Fibroblast of the aortic adventitia (primary cell): Measurements from ENCODE around the gene LUC7L3. TPM values are rescaled to one million over a fixed set of nuclear protein-coding genes. Genes with fewer than 3 reads are reported as not detected.

Experiments
- DNase-seq: peaks from one replicate; pipeline ENCODE4 v3.0.0-alpha.2; 2010; ENCODE audit warnings: low read depth
- H3K4me3 ChIP-seq: 2 replicates; pipeline ENCODE4 v1.5.1; 2011; ENCODE audit warnings: low read depth, mild to moderate bottlenecking, control low read depth, low read length, moderate library complexity
- total RNA-seq: library from RNA; depleted of rRNA; stranded (reverse); fragments of >200 nt; gene quantifications from 2 replicates; pipeline ENCODE4 v1.2.3, GENCODE V29; 2012; ENCODE audit warnings: low replicate concordance
- TF ChIP-seq, protein P1 (sequence below): IDR thresholded peaks from 2 replicates; pipeline ENCODE4 v1.5.1; 2011; ENCODE audit warnings: mild to moderate bottlenecking, low read length, control low read depth, inconsistent platforms; ENCODE audit not compliant: insufficient read depth

LUC7L3 gene
- total RNA-seq, 1 donor, result 30.2 TPM

GRCh38 chr17:50731575-50732460 lies 12.4 kb downstream of the LUC7L3 start:
- DNase-seq, result no peak
- no peak overlapping the region for H3K4me3 ChIP-seq
- TF ChIP-seq, protein P1, sequence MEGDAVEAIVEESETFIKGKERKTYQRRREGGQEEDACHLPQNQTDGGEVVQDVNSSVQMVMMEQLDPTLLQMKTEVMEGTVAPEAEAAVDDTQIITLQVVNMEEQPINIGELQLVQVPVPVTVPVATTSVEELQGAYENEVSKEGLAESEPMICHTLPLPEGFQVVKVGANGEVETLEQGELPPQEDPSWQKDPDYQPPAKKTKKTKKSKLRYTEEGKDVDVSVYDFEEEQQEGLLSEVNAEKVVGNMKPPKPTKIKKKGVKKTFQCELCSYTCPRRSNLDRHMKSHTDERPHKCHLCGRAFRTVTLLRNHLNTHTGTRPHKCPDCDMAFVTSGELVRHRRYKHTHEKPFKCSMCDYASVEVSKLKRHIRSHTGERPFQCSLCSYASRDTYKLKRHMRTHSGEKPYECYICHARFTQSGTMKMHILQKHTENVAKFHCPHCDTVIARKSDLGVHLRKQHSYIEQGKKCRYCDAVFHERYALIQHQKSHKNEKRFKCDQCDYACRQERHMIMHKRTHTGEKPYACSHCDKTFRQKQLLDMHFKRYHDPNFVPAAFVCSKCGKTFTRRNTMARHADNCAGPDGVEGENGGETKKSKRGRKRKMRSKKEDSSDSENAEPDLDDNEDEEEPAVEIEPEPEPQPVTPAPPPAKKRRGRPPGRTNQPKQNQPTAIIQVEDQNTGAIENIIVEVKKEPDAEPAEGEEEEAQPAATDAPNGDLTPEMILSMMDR, result no peak

GRCh38 chr17:50735287-50735686 lies 15.9 kb downstream of the LUC7L3 start:
- TF ChIP-seq, protein P1, result no peak
- no peak overlapping the region for H3K4me3 ChIP-seq
- no peak for DNase-seq

DNA sequence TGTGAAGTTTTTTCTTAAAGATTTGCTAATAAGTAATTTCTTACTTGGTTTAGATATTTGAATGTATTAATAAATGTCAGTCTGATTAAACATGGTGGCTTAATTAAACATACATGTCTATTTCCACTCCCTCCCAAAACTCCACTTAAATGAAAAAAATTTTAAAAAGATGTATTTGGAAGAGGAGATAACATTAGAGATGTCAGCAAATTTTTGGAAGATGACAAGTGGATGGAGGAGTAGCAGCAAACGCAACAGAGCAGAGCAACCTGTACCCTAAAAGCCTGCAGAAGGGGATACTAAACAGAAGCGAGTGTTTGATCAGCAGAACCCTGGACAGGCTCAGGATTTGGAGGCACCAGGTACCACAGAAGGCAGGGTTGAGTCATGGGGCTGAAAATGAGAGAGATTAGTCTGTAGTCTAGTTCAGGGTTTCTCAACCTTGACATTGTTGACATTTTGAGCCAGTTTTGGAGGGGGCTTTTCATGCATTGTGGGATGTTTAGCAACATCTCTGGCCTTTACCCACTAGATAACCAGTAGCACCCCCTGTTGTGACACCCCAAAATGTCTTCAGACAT lies 17.8 kb downstream of the LUC7L3 start:
- TF ChIP-seq, protein P1, result no peak
- DNase-seq, result no peak
- H3K4me3 ChIP-seq, result no peak overlapping the region

- TF ChIP-seq, protein P1, result no peak
- H3K4me3 ChIP-seq, result no peak overlapping the region
- no peak for DNase-seq
Observed at GRCh38 chr17:50739098-50739497, 19.7 kb downstream of the LUC7L3 start.

GRCh38 chr17:50745631-50746030 lies 26.2 kb downstream of the LUC7L3 start:
- H3K4me3 ChIP-seq, result no peak overlapping the region
- no peak for DNase-seq
- TF ChIP-seq, protein P1, result no peak

DNA sequence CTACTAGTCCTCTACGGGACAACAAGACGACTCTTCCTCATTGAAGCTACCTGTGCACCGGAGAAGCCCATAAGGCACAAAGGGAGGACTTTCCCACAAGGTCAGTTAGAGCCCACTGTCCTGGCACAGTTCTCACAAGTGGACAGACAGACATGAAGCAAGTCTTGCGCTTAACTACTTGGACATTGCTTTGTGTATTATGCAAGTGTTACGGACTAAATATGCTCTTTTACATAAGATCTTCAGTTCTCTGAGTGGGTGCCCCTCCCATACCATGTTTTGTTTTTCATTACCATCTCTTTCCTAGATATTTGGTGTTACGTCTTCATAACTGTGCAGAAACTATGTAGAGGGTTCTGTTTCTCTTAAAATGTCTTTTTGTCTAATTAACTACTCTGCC lies 29.8 kb downstream of the LUC7L3 start:
- TF ChIP-seq, protein P1, result no peak
- no peak for DNase-seq
- H3K4me3 ChIP-seq, result no peak overlapping the region

DNA sequence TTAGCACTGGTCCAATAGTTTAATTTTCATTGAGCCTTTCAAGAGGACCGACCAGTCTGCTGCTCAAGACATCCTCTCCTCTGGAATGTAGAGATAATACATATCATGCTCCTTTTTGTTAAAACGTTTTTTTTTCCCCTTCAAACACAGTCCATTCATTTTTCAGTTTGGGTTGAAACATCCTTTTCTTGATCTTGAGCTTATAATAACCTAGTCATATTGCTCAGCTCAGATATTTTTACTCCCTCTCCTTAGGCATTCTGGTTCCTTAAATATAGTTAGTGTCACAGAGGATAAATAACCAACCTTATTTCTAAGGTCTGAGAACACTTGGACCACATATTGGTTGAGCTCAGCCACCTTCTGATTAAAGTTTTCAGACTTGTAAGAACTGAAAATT lies 35.1 kb downstream of the LUC7L3 start:
- H3K4me3 ChIP-seq, result no peak overlapping the region
- TF ChIP-seq, protein P1, result no peak
- DNase-seq, result no peak
